ENCODE data around the gene ZNF570.

Gene ZNF570

DNA sequence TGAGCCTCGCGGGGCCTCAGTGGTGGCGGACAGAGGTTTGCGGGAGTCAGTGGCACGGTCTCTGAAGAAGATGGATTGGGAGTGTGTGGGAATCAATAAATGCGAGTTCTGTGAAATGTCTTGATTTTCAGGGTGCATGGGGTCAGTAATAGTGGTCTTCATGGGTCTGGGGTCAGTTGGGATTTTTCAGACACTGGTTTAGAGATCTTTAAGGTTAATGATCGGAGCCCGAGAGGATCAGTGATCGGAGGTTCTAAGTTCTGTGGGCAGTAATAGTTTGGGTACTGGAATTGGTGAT lies 38.0 kb downstream of the ZNF570 start (continued):
- no peak for TF ChIP-seq SP3 (tag by site-specific recombination; IDR thresholded peaks at IDR 0.05)
- no peak for TF ChIP-seq ZNF558 (tag by site-specific recombination; IDR thresholded peaks at IDR 0.05)
- TF ChIP-seq ZNF19 (tag by site-specific recombination; IDR thresholded peaks at IDR 0.05; ENCODE audit: low read depth), result no peak
- TF ChIP-seq, protein P1, sequence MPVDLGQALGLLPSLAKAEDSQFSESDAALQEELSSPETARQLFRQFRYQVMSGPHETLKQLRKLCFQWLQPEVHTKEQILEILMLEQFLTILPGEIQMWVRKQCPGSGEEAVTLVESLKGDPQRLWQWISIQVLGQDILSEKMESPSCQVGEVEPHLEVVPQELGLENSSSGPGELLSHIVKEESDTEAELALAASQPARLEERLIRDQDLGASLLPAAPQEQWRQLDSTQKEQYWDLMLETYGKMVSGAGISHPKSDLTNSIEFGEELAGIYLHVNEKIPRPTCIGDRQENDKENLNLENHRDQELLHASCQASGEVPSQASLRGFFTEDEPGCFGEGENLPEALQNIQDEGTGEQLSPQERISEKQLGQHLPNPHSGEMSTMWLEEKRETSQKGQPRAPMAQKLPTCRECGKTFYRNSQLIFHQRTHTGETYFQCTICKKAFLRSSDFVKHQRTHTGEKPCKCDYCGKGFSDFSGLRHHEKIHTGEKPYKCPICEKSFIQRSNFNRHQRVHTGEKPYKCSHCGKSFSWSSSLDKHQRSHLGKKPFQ (tag by site-specific recombination; IDR thresholded peaks at IDR 0.05), result peak; percentile 8; the same call in 1 of the 2 replicates
- TF ChIP-seq, protein P2, sequence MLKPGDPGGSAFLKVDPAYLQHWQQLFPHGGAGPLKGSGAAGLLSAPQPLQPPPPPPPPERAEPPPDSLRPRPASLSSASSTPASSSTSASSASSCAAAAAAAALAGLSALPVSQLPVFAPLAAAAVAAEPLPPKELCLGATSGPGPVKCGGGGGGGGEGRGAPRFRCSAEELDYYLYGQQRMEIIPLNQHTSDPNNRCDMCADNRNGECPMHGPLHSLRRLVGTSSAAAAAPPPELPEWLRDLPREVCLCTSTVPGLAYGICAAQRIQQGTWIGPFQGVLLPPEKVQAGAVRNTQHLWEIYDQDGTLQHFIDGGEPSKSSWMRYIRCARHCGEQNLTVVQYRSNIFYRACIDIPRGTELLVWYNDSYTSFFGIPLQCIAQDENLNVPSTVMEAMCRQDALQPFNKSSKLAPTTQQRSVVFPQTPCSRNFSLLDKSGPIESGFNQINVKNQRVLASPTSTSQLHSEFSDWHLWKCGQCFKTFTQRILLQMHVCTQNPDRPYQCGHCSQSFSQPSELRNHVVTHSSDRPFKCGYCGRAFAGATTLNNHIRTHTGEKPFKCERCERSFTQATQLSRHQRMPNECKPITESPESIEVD (tag by site-specific recombination; IDR thresholded peaks at IDR 0.05), result no peak
- peak; percentile 74 for TF ChIP-seq ZNF169 (tag by site-specific recombination; IDR thresholded peaks at IDR 0.05)
- TF ChIP-seq, protein P3, sequence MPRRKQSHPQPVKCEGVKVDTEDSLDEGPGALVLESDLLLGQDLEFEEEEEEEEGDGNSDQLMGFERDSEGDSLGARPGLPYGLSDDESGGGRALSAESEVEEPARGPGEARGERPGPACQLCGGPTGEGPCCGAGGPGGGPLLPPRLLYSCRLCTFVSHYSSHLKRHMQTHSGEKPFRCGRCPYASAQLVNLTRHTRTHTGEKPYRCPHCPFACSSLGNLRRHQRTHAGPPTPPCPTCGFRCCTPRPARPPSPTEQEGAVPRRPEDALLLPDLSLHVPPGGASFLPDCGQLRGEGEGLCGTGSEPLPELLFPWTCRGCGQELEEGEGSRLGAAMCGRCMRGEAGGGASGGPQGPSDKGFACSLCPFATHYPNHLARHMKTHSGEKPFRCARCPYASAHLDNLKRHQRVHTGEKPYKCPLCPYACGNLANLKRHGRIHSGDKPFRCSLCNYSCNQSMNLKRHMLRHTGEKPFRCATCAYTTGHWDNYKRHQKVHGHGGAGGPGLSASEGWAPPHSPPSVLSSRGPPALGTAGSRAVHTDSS (tag by site-specific recombination; IDR thresholded peaks at IDR 0.05), result 0 out of 2 replicates have a peak, but pooled peaks have one; percentile 6
- no peak for TF ChIP-seq HOXD13 (CRISPR knock-in tag; IDR thresholded peaks at IDR 0.05; ENCODE audit: borderline replicate concordance)
- TF ChIP-seq ZNF140 (tag by site-specific recombination; IDR thresholded peaks at IDR 0.05), result no peak
- TF ChIP-seq ZNF610 (tag by site-specific recombination; IDR thresholded peaks at IDR 0.05; ENCODE audit: borderline replicate concordance), result 0 out of 2 replicates have a peak, but pooled peaks have one; percentile 1
- TF ChIP-seq ZNF404 (tag by site-specific recombination; IDR thresholded peaks at IDR 0.05), result 0 out of 2 replicates have a peak, but pooled peaks have one; percentile 2
- no peak for TF ChIP-seq ZNF311 (tag by site-specific recombination; IDR thresholded peaks at IDR 0.05; ENCODE audit: borderline replicate concordance)
- TF ChIP-seq ZFP3 (tag by site-specific recombination; IDR thresholded peaks at IDR 0.05; ENCODE audit: low read depth), result no peak
- 0 out of 2 replicates have a peak, but pooled peaks have one; percentile 15 for TF ChIP-seq ZNF585B (tag by site-specific recombination; IDR thresholded peaks at IDR 0.05)
- TF ChIP-seq ZNF561 (tag by site-specific recombination; IDR thresholded peaks at IDR 0.05; ENCODE audit: borderline replicate concordance), result 0 out of 2 replicates have a peak, but pooled peaks have one; percentile 1
- TF ChIP-seq ZNF394 (tag by site-specific recombination; IDR thresholded peaks at IDR 0.05; ENCODE audit: borderline replicate concordance), result peak; percentile 7; the same call in 1 of the 2 replicates
- TF ChIP-seq ZNF23 (tag by site-specific recombination; IDR thresholded peaks at IDR 0.05; ENCODE audit: borderline replicate concordance), result no peak
- TF ChIP-seq ZNF660 (tag by site-specific recombination; IDR thresholded peaks at IDR 0.05), result no peak
- TF ChIP-seq, protein P4, sequence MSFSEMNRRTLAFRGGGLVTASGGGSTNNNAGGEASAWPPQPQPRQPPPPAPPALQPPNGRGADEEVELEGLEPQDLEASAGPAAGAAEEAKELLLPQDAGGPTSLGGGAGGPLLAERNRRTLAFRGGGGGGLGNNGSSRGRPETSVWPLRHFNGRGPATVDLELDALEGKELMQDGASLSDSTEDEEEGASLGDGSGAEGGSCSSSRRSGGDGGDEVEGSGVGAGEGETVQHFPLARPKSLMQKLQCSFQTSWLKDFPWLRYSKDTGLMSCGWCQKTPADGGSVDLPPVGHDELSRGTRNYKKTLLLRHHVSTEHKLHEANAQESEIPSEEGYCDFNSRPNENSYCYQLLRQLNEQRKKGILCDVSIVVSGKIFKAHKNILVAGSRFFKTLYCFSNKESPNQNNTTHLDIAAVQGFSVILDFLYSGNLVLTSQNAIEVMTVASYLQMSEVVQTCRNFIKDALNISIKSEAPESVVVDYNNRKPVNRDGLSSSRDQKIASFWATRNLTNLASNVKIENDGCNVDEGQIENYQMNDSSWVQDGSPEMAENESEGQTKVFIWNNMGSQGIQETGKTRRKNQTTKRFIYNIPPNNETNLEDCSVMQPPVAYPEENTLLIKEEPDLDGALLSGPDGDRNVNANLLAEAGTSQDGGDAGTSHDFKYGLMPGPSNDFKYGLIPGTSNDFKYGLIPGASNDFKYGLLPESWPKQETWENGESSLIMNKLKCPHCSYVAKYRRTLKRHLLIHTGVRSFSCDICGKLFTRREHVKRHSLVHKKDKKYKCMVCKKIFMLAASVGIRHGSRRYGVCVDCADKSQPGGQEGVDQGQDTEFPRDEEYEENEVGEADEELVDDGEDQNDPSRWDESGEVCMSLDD (tag by site-specific recombination; IDR thresholded peaks at IDR 0.05), result peak; percentile 89
- no peak for TF ChIP-seq ZBTB21 (tag by site-specific recombination; IDR thresholded peaks at IDR 0.05)
- TF ChIP-seq, protein P5, sequence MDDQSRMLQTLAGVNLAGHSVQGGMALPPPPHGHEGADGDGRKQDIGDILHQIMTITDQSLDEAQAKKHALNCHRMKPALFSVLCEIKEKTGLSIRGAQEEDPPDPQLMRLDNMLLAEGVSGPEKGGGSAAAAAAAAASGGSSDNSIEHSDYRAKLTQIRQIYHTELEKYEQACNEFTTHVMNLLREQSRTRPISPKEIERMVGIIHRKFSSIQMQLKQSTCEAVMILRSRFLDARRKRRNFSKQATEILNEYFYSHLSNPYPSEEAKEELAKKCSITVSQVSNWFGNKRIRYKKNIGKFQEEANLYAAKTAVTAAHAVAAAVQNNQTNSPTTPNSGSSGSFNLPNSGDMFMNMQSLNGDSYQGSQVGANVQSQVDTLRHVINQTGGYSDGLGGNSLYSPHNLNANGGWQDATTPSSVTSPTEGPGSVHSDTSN (CRISPR knock-in tag; IDR thresholded peaks at IDR 0.05), result no peak
- no peak for TF ChIP-seq GLI4 (tag by site-specific recombination; IDR thresholded peaks at IDR 0.05)
- TF ChIP-seq ZNF274 (IDR thresholded peaks at IDR 0.05; ENCODE audit: low read length), result no peak
- TF ChIP-seq ZNF274 (tag by site-specific recombination; IDR thresholded peaks at IDR 0.05; ENCODE audit: borderline replicate concordance), result peak; percentile 35; the same call in 1 of the 2 replicates
- TF ChIP-seq ZNF239 (tag by site-specific recombination; IDR thresholded peaks at IDR 0.05), result peak; percentile 66; the same call in 1 of the 2 replicates
- TF ChIP-seq ZNF791 (tag by site-specific recombination; IDR thresholded peaks at IDR 0.05), result peak; percentile 6
- TF ChIP-seq SP2 (tag by site-specific recombination; IDR thresholded peaks at IDR 0.05), result no peak; the same call in 1 of the 2 replicates
- TF ChIP-seq ZNF677 (tag by site-specific recombination; IDR thresholded peaks at IDR 0.05), result no peak
- TF ChIP-seq ZNF433 (tag by site-specific recombination; IDR thresholded peaks at IDR 0.05; ENCODE audit: low read depth), result peak; percentile 5; the same call in 1 of the 2 replicates
- 0 out of 2 replicates have a peak, but pooled peaks have one; percentile 2 for TF ChIP-seq ZNF366 (tag by site-specific recombination; conservative IDR thresholded peaks at IDR 0.05)
- TF ChIP-seq, protein P6, sequence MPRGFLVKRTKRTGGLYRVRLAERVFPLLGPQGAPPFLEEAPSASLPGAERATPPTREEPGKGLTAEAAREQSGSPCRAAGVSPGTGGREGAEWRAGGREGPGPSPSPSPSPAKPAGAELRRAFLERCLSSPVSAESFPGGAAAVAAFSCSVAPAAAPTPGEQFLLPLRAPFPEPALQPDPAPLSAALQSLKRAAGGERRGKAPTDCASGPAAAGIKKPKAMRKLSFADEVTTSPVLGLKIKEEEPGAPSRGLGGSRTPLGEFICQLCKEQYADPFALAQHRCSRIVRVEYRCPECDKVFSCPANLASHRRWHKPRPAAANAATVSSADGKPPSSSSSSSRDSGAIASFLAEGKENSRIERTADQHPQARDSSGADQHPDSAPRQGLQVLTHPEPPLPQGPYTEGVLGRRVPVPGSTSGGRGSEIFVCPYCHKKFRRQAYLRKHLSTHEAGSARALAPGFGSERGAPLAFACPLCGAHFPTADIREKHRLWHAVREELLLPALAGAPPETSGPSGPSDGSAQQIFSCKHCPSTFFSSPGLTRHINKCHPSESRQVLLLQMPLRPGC (tag by site-specific recombination; IDR thresholded peaks at IDR 0.05), result 0 out of 2 replicates have a peak, but pooled peaks have one; percentile 8

Data from HEK293 (cell line).